ENCODE results near the gene BACE2.
"Not testable (repeated sequence)": the region's sequence is repeated elsewhere in the genome, so short reads cannot be mapped to it uniquely, and the experiment has no call there.

The BACE2 gene

DNA sequence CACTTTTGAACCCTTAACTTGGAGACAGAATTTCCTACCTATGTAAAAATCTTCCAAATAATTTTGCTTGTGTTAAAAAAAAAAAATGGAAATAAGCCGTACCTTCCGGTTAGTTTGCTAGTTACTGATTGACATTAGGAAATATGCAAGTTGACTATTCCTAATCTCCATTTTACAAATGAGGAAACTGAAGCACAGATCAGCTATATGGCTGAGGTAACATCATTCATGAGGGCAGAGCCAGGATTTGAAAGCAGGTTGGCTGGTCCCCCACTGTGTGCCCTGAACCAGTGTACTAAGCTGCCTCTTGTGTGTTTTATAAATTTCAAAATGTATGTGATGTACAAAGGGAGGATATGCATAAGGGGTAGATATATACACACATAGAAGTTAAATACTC lies 29.6 kb downstream of the BACE2 start:
- no peak for DNase-seq (ENCODE audit: extremely low spot score)
- TF ChIP-seq PKNOX1 (IDR thresholded peaks at IDR 0.05) (no peak), ZNF384 (IDR thresholded peaks at IDR 0.05) (no peak), ARNT (IDR thresholded peaks at IDR 0.05) (no peak), LEF1 (IDR thresholded peaks at IDR 0.05; ENCODE audit: borderline replicate concordance) (no peak), TARDBP (IDR thresholded peaks at IDR 0.05) (no peak), CTBP1 (IDR thresholded peaks at IDR 0.05; ENCODE audit: borderline replicate concordance) (no peak), ELF4 (IDR thresholded peaks at IDR 0.05) (no peak), L3MBTL2 (conservative IDR thresholded peaks at IDR 0.05) (no peak), FOXA1 (IDR thresholded peaks at IDR 0.05) (no peak), SP1 (IDR thresholded peaks at IDR 0.05) (no peak), BHLHE40 (IDR thresholded peaks at IDR 0.05; ENCODE audit: borderline replicate concordance) (no peak), FOXM1 (IDR thresholded peaks at IDR 0.05; ENCODE audit: borderline replicate concordance) (no peak), FOXK2 (IDR thresholded peaks at IDR 0.05) (no peak), HDGF (IDR thresholded peaks at IDR 0.05; ENCODE audit: borderline replicate concordance) (no peak), NFRKB (IDR thresholded peaks at IDR 0.05) (no peak), SUZ12 (IDR thresholded peaks at IDR 0.05) (no peak)
- ChIA-PET CTCF (no interaction called here), POLR2A (no interaction called here)

- CTCF ChIA-PET; DNase-seq (ENCODE audit: extremely low spot score): not testable (repeated sequence)
These were observed 30.7 kb downstream of the BACE2 start for GRCh38 chr21:41198647-41199046.

GRCh38 chr21:41199123-41199522 lies 31.2 kb downstream of the BACE2 start:
- ChIA-PET CTCF (no interaction called here), POLR2A (interaction anchor here (0.6 kb wide), 1 partner anchor 31 kb away, joined by 3 read pairs; the partner anchor contains the start of gene BACE2)
- no peak for DNase-seq (ENCODE audit: extremely low spot score)
- no peak for TF ChIP-seq PKNOX1 (IDR thresholded peaks at IDR 0.05)
- no peak for TF ChIP-seq L3MBTL2 (conservative IDR thresholded peaks at IDR 0.05)
- no peak for TF ChIP-seq FOXK2 (IDR thresholded peaks at IDR 0.05)
- no peak for TF ChIP-seq CTBP1 (IDR thresholded peaks at IDR 0.05; ENCODE audit: borderline replicate concordance)
- no peak for TF ChIP-seq FOXA1 (IDR thresholded peaks at IDR 0.05)
- TF ChIP-seq BHLHE40 (IDR thresholded peaks at IDR 0.05; ENCODE audit: borderline replicate concordance), result no peak
- no peak for TF ChIP-seq ZNF384 (IDR thresholded peaks at IDR 0.05)
- TF ChIP-seq ARNT (IDR thresholded peaks at IDR 0.05), result no peak
- TF ChIP-seq NFRKB (IDR thresholded peaks at IDR 0.05), result no peak
- TF ChIP-seq SUZ12 (IDR thresholded peaks at IDR 0.05), result no peak

More at GRCh38 chr21:41198647-41199046, 30.7 kb downstream of the BACE2 start:
- POLR2A ChIA-PET, result not testable (repeated sequence)

- ChIA-PET POLR2A (interaction anchor here (0.6 kb wide), 1 partner anchor 31 kb away, joined by 3 read pairs; the partner anchor contains the start of gene BACE2), CTCF (no interaction called here)
- DNase-seq (ENCODE audit: extremely low spot score), result no peak
- no peak for TF ChIP-seq SUZ12 (IDR thresholded peaks at IDR 0.05)
- no peak for TF ChIP-seq ZNF384 (IDR thresholded peaks at IDR 0.05)
- TF ChIP-seq L3MBTL2 (conservative IDR thresholded peaks at IDR 0.05), result no peak
- TF ChIP-seq ELF4 (IDR thresholded peaks at IDR 0.05), result no peak
These were observed 31.6 kb downstream of the BACE2 start for GRCh38 chr21:41199588-41199987.

- ChIA-PET CTCF (interaction anchor here (0.6 kb wide), 1 partner anchor 211 kb away, joined by 3 read pairs; no protein-coding TSS in a partner anchor), POLR2A (no interaction called here)
- TF ChIP-seq FOXM1 (IDR thresholded peaks at IDR 0.05; ENCODE audit: borderline replicate concordance), result no peak
- DNase-seq (ENCODE audit: extremely low spot score), result no peak
These were observed 33.4 kb downstream of the BACE2 start for GRCh38 chr21:41201385-41201784.

GRCh38 chr21:41204736-41205135 lies 36.8 kb downstream of the BACE2 start:
- ChIA-PET CTCF (no interaction called here), POLR2A (no interaction called here)
- TF ChIP-seq ARNT (IDR thresholded peaks at IDR 0.05) (no peak), FOXA1 (IDR thresholded peaks at IDR 0.05) (no peak), ELF4 (IDR thresholded peaks at IDR 0.05) (no peak), SP1 (IDR thresholded peaks at IDR 0.05) (no peak), ZNF384 (IDR thresholded peaks at IDR 0.05) (no peak), LEF1 (IDR thresholded peaks at IDR 0.05; ENCODE audit: borderline replicate concordance) (no peak), FOXK2 (IDR thresholded peaks at IDR 0.05) (no peak), HDGF (IDR thresholded peaks at IDR 0.05; ENCODE audit: borderline replicate concordance) (no peak), PKNOX1 (IDR thresholded peaks at IDR 0.05) (no peak), NFRKB (IDR thresholded peaks at IDR 0.05) (no peak), CTBP1 (IDR thresholded peaks at IDR 0.05; ENCODE audit: borderline replicate concordance) (no peak), SUZ12 (IDR thresholded peaks at IDR 0.05) (no peak), TARDBP (IDR thresholded peaks at IDR 0.05) (no peak), L3MBTL2 (conservative IDR thresholded peaks at IDR 0.05) (no peak), BHLHE40 (IDR thresholded peaks at IDR 0.05; ENCODE audit: borderline replicate concordance) (no peak), FOXM1 (IDR thresholded peaks at IDR 0.05; ENCODE audit: borderline replicate concordance) (no peak)
- no peak for DNase-seq (ENCODE audit: extremely low spot score)
